ENCODE data around the gene ZBED2. TPM values are rescaled to one million over a fixed set of nuclear protein-coding genes. Genes with fewer than 3 reads are reported as not detected.
A peak's percentile ranks its signal among the peaks of the same experiment; 100 is the strongest.
"Not testable (repeated sequence)": the region's sequence is repeated elsewhere in the genome, so short reads cannot be mapped to it uniquely, and the experiment has no call there.

Gene ZBED2
- total RNA-seq, 4 donors from 2014 or later: not detected

DNA sequence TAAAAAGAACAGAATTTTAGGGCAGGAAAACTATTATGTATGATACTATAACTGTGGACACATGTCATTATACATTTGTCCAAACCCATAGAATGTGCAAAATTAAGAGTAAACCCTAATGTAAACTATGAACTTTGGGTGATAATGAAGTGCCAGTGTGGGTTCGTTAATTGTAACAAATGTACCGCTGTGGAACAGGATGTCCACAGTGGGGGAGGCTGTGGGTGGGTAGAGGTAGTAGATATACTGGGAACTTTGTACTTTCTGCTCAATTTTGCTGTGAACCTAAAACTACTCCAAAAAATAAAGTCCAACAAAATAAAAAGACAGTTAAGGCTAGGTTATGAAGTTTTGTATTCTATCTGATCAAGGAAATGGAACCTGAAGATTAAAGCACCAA, 28.3 kb downstream of the ZBED2 start:
- peak in 2 of 3 donors; percentile 40 to 57 for DNase-seq
- TF ChIP-seq CTCF (IDR thresholded peaks at IDR 0.05): no peak
- TF ChIP-seq POLR2A (IDR thresholded peaks at IDR 0.05): no peak

DNA sequence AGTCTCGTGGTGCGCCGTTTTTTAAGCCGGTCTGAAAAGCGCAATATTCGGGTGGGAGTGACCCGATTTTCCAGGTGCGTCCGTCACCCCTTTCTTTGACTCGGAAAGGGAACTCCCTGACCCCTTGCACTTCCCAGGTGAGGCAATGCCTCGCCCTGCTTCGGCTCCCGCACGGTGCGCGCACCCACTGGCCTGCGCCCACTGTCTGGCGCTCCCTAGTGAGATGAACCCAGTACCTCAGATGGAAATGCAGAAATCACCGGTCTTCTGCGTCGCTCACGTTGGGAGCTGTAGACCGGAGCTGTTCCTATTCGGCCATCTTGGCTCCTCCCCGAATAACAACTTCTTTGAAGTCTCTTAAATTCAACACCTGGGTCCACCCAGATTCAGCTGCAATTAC, 33.2 kb downstream of the ZBED2 start:
- not testable (repeated sequence) for H3K4me1 ChIP-seq, H3K4me3 ChIP-seq, H3K27ac ChIP-seq, DNase-seq, H3K27me3 ChIP-seq, H3K36me3 ChIP-seq, H3K9me3 ChIP-seq

More for the DNA sequence above, 28.3 kb downstream of the ZBED2 start:
- Histone ChIP-seq H3K4me1 (no peaks in the 10 kb centered on the region), H3K27ac (no peak overlapping the region), H3K4me3 (no peak overlapping the region), H3K9me3 (no peaks in the 10 kb centered on the region), H3K27me3 (no peaks in the 10 kb centered on the region), H3K36me3 (no peaks in the 10 kb centered on the region)

DNA sequence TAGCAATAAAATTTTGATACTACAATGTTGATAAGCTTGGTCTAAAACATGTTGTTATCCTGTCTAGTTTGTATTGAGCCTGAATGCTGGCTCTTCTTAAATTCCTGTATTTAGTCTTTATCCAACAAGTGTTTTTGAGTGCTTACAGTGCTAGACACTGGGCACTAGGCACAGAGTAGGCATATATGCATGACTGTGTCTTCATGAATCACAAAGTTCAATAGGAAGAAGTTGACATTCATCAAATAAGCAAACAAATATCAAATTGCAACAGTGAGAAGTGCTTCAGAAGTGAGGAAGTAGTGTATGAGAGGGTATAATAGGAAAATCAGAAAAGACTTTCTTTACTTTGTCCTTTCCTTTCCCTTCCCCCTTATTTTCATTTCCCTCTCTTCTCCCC, 46.4 kb downstream of the ZBED2 start:
- no peak for DNase-seq
- Histone ChIP-seq H3K36me3 (no peaks in the 10 kb centered on the region), H3K27ac (peak overlapping the region in 2 of 4 donors; percentile 22 to 62), H3K4me3 (no peak overlapping the region), H3K4me1 (no peaks in the 10 kb centered on the region), H3K9me3 (no peaks in the 10 kb centered on the region), H3K27me3 (no peaks in the 10 kb centered on the region)
- TF ChIP-seq CTCF (IDR thresholded peaks at IDR 0.05) (no peak), POLR2A (IDR thresholded peaks at IDR 0.05) (no peak)

DNA sequence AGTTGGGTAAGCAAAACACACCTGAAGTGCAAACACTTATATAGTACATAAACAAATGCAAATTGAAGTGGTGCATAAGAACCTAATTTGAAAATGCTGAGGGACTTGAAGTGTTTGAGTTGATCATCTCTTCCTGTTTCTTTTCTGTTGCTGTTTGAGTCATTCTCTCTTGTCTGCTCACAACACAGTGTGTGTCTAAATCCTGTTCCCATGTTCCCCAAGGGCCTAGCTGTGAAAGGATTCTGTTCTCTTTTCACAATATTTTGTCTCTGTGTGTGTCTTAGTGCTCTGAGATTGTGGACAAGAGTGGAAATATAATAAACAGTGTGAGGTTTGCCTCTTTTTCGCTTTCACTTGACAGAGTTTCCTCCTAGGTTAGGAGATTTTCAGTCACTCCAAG, 47.1 kb downstream of the ZBED2 start:
- H3K9me3 ChIP-seq: no peaks in the 10 kb centered on the region
- H3K27ac ChIP-seq: peak overlapping the region in 3 of 4 donors; percentile 22 to 62 (median 26)
- H3K4me3 ChIP-seq: no peak overlapping the region
- no peaks in the 10 kb centered on the region for H3K27me3 ChIP-seq
- DNase-seq: no peak
- H3K4me1 ChIP-seq: no peaks in the 10 kb centered on the region
- no peaks in the 10 kb centered on the region for H3K36me3 ChIP-seq
- TF ChIP-seq POLR2A (IDR thresholded peaks at IDR 0.05) (no peak), CTCF (IDR thresholded peaks at IDR 0.05) (no peak)

DNA sequence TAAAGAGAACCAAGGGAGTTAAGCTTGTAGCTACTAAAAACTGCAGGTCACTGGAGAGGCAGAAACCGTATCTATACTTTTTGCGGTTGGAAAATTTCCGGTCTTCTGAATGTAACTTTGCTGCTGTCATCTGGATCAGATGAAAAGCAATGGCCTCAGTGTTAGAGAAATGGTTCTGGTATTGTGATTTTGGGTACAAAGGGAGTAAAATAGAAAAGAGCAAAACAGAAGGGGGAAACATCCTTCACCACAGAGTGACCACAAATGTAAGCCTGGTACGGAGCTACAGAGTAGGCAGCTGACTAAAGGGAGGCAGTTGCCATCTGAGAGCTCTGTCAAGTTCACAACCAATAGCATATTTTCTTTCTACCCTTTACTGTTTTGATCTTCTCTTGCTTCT, 47.5 kb downstream of the ZBED2 start:
- TF ChIP-seq CTCF (IDR thresholded peaks at IDR 0.05) (no peak), POLR2A (IDR thresholded peaks at IDR 0.05) (no peak)
- H3K27ac ChIP-seq: peak overlapping the region in 3 of 4 donors; percentile 22 to 62 (median 29)
- no peaks in the 10 kb centered on the region for H3K36me3 ChIP-seq
- peak in 2 of 3 donors; percentile 56 to 74 for DNase-seq
- no peak overlapping the region for H3K4me3 ChIP-seq
- H3K4me1 ChIP-seq: no peaks in the 10 kb centered on the region
- H3K27me3 ChIP-seq: no peaks in the 10 kb centered on the region
- H3K9me3 ChIP-seq: no peaks in the 10 kb centered on the region

GRCh38 chr3:111545349-111545748, 49.8 kb downstream of the ZBED2 start:
- TF ChIP-seq POLR2A (IDR thresholded peaks at IDR 0.05): no peak
- TF ChIP-seq CTCF (IDR thresholded peaks at IDR 0.05): no peak
- H3K4me1 ChIP-seq: peaks cover 0 to 5% (median 0%) of the 10 kb centered on the region in 4 donors
- H3K9me3 ChIP-seq: no peaks in the 10 kb centered on the region
- no peak for DNase-seq
- H3K4me3 ChIP-seq: peak overlapping the region in 1 of 4 donors; percentile 16
- H3K36me3 ChIP-seq: no peaks in the 10 kb centered on the region
- peak overlapping the region in 3 of 4 donors; percentile 5 to 64 (median 62) for H3K27ac ChIP-seq
- H3K27me3 ChIP-seq: no peaks in the 10 kb centered on the region

Other genes with a start within 250 kb of the ZBED2 start
- gene CD96, start 53.1 kb downstream of the ZBED2 start, total RNA-seq: 10 to 100 TPM in 3 of 4 donors, 1 to 10 TPM in 1; 4.3 to 15.7 (median 11.3) TPM
- gene PLCXD2, start 79.3 kb upstream of the ZBED2 start, total RNA-seq: 10 to 100 TPM in 1 of 4 donors, 1 to 10 TPM in 3; 2.5 to 10.7 (median 8.2) TPM